ENCODE data around the gene DNAJC25.

GRCh38 chr9:111648066-111648465 lies 16.9 kb downstream of the DNAJC25 start:
- TF ChIP-seq, protein P1, sequence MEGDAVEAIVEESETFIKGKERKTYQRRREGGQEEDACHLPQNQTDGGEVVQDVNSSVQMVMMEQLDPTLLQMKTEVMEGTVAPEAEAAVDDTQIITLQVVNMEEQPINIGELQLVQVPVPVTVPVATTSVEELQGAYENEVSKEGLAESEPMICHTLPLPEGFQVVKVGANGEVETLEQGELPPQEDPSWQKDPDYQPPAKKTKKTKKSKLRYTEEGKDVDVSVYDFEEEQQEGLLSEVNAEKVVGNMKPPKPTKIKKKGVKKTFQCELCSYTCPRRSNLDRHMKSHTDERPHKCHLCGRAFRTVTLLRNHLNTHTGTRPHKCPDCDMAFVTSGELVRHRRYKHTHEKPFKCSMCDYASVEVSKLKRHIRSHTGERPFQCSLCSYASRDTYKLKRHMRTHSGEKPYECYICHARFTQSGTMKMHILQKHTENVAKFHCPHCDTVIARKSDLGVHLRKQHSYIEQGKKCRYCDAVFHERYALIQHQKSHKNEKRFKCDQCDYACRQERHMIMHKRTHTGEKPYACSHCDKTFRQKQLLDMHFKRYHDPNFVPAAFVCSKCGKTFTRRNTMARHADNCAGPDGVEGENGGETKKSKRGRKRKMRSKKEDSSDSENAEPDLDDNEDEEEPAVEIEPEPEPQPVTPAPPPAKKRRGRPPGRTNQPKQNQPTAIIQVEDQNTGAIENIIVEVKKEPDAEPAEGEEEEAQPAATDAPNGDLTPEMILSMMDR (conservative IDR thresholded peaks at IDR 0.05; ENCODE audit: low read depth in 2 of 2), result no peak
- TF ChIP-seq ZNF331 (CRISPR knock-in tag; IDR thresholded peaks at IDR 0.05; ENCODE audit: low read depth) (no peak), POLR2AphosphoS5 (IDR thresholded peaks at IDR 0.05; ENCODE audit: low read depth) (no peak)

All from GM23338 (cell line).